H9 (cell line): ENCODE results near the gene PRKX. TPM values are rescaled to one million over a fixed set of nuclear protein-coding genes. Genes with fewer than 3 reads are reported as not detected.

ENCODE experiments used
- DNase-seq: peaks from one replicate; pipeline ENCODE4 v3.0.0-alpha.2; 2017
- H2AFZ ChIP-seq: one replicate; pipeline ENCODE4 v1.6.1; 2013; ENCODE audit warnings: mild to moderate bottlenecking, low read length, control low read depth, moderate library complexity
- H2AK5ac ChIP-seq: 2 replicates; pipeline ENCODE4 v1.6.1; 2013; ENCODE audit warnings: low read length, control low read depth, mixed read lengths; ENCODE audit not compliant: insufficient read length
- H2BK120ac ChIP-seq: one replicate; pipeline ENCODE4 v1.6.1; 2013; ENCODE audit warnings: low read depth, mild to moderate bottlenecking, low read length, control low read depth, inconsistent platforms; ENCODE audit not compliant: poor library complexity, severe bottlenecking
- H2BK12ac ChIP-seq: 2 replicates; pipeline ENCODE4 v1.6.1; 2013; ENCODE audit warnings: low read length, control low read depth, mixed read lengths, low read depth; ENCODE audit not compliant: insufficient read length
- H2BK15ac ChIP-seq: 2 replicates; pipeline ENCODE4 v1.6.1; 2013; ENCODE audit warnings: low read depth, low read length, control low read depth
- H2BK20ac ChIP-seq: one replicate; pipeline ENCODE4 v1.6.1; 2013; ENCODE audit warnings: low read depth, mild to moderate bottlenecking, low read length, control low read depth, inconsistent platforms; ENCODE audit not compliant: poor library complexity, severe bottlenecking
- H2BK5ac ChIP-seq: 2 replicates; pipeline ENCODE4 v1.6.1; 2013; ENCODE audit warnings: low read length, control low read depth, mixed read lengths; ENCODE audit not compliant: insufficient read length
- H3K14ac ChIP-seq: 2 replicates; pipeline ENCODE4 v1.6.1; 2013; ENCODE audit warnings: low read length, control low read depth; ENCODE audit not compliant: insufficient read depth
- H3K18ac ChIP-seq: 2 replicates; pipeline ENCODE4 v1.6.1; 2013; ENCODE audit warnings: low read depth, mild to moderate bottlenecking, mixed read lengths, low read length, control low read depth; ENCODE audit not compliant: insufficient read length
- H3K23ac ChIP-seq: 2 replicates; pipeline ENCODE4 v1.6.1; 2013; ENCODE audit warnings: low read length, control low read depth, mixed read lengths, low read depth; ENCODE audit not compliant: insufficient read length
- H3K23me2 ChIP-seq: 2 replicates; pipeline ENCODE4 v1.6.1; 2013; ENCODE audit warnings: low read depth, mild to moderate bottlenecking, mixed read lengths, low read length, control low read depth; ENCODE audit not compliant: insufficient read length, poor library complexity, severe bottlenecking
- H3K27ac ChIP-seq: 2 replicates; pipeline ENCODE4 v1.5.1; 2013; ENCODE audit warnings: low read length, control low read depth, mixed read lengths, low read depth; ENCODE audit not compliant: insufficient read length
- H3K27me3 ChIP-seq: 2 replicates; pipeline ENCODE4 v1.6.1; 2013; ENCODE audit warnings: low read length, control low read depth, inconsistent platforms; ENCODE audit not compliant: insufficient read depth
- H3K4ac ChIP-seq: 2 replicates; pipeline ENCODE4 v1.6.1; 2013; ENCODE audit warnings: low read depth, mild to moderate bottlenecking, control low read depth, inconsistent platforms, low read length, moderate library complexity
- H3K4me1 ChIP-seq: 2 replicates; pipeline ENCODE4 v1.6.1; 2013; ENCODE audit warnings: low read length, control low read depth, inconsistent platforms; ENCODE audit not compliant: insufficient read depth
- H3K4me2 ChIP-seq: 2 replicates; pipeline ENCODE4 v1.6.1; 2013; ENCODE audit warnings: low read length, control low read depth, mixed read lengths; ENCODE audit not compliant: insufficient read length, insufficient read depth
- H3K56ac ChIP-seq: 2 replicates; pipeline ENCODE4 v1.6.1; 2013; ENCODE audit warnings: low read depth, mild to moderate bottlenecking, mixed read lengths, low read length, control low read depth; ENCODE audit not compliant: insufficient read length
- H3K79me1 ChIP-seq: 2 replicates; pipeline ENCODE4 v1.6.1; 2013; ENCODE audit warnings: low read depth, mild to moderate bottlenecking, moderate library complexity, low read length, control low read depth, inconsistent platforms; ENCODE audit not compliant: insufficient read depth, poor library complexity, severe bottlenecking
- H3K79me2 ChIP-seq: 2 replicates; pipeline ENCODE4 v1.6.1; 2013; ENCODE audit warnings: low read length, control low read depth, inconsistent platforms; ENCODE audit not compliant: insufficient read depth
- H3K9ac ChIP-seq: 2 replicates; pipeline ENCODE4 v1.6.1; 2013; ENCODE audit warnings: low read length, control low read depth, mixed read lengths; ENCODE audit not compliant: insufficient read length; ENCODE audit errors: extremely low read depth
- H3K9me3 ChIP-seq: one replicate; pipeline ENCODE4 v1.6.1; 2013; ENCODE audit warnings: low read depth, low read length, inconsistent platforms; ENCODE audit not compliant: control insufficient read depth
- H3T11ph ChIP-seq: one replicate; pipeline ENCODE4 v1.6.1; 2013; ENCODE audit warnings: mild to moderate bottlenecking, low read length, control low read depth, inconsistent platforms
- H4K20me1 ChIP-seq: one replicate; pipeline ENCODE4 v1.6.1; 2013; ENCODE audit not compliant: control insufficient read depth, insufficient read length, insufficient read depth
- H4K5ac ChIP-seq: 2 replicates; pipeline ENCODE4 v1.6.1; 2013; ENCODE audit warnings: low read depth, mild to moderate bottlenecking, mixed read lengths, low read length, control low read depth; ENCODE audit not compliant: insufficient read length
- H4K8ac ChIP-seq: replicated peaks from 2 replicates; pipeline ENCODE4 v1.6.1; 2013; ENCODE audit warnings: low read length, control low read depth, mixed read lengths, low read depth; ENCODE audit not compliant: insufficient read length
- H4K91ac ChIP-seq: 2 replicates; pipeline ENCODE4 v1.6.1; 2013; ENCODE audit warnings: low read depth, mild to moderate bottlenecking, moderate library complexity, mixed read lengths, low read length, control low read depth; ENCODE audit not compliant: insufficient read length
- H3K27ac Mint-ChIP-seq, 3 experiments: 2 replicates in 2 of 3; 3 replicates in 1 of 3; pipeline ENCODE4 v1.8.0; 2020 to 2021; ENCODE audit warnings: mixed read lengths in 3 of 3, mild to moderate bottlenecking in 1 of 3, moderate library complexity in 1 of 3
- H3K27me3 Mint-ChIP-seq: 2 replicates; pipeline ENCODE4 v1.8.0; 2021; ENCODE audit warnings: low read depth, mild to moderate bottlenecking, moderate library complexity, mixed read lengths
- H3K36me3 Mint-ChIP-seq, 3 experiments: 2 replicates in 2 of 3; 3 replicates in 1 of 3; pipeline ENCODE4 v1.8.0; 2020 to 2021; ENCODE audit warnings: low read depth in 3 of 3, mixed read lengths in 3 of 3; ENCODE audit not compliant: insufficient read depth in 1 of 3
- H3K4me1 Mint-ChIP-seq, 2 experiments: 2 replicates each; pipeline ENCODE4 v1.8.0; 2020; ENCODE audit warnings: mixed read lengths in 2 of 2
- H3K4me3 Mint-ChIP-seq, 2 experiments: 2 replicates in 1 of 2; 3 replicates in 1 of 2; pipeline ENCODE4 v1.8.0; 2020 to 2021; ENCODE audit warnings: mild to moderate bottlenecking in 2 of 2, mixed read lengths in 2 of 2, moderate library complexity in 1 of 2
- H3K9me3 Mint-ChIP-seq, 2 experiments: 2 replicates in 1 of 2; 3 replicates in 1 of 2; pipeline ENCODE4 v1.8.0; 2020; ENCODE audit warnings: mild to moderate bottlenecking in 2 of 2, mixed read lengths in 2 of 2, moderate library complexity in 1 of 2
- WGBS: extraction: QIAGEN DNeasy Blood & Tissue Kit; methylation state at CpG from one replicate; pipeline ENCODE4 v1.1.7; 2013; ENCODE audit warnings: missing lambda C conversion rate, low lambda C conversion rate, mixed read lengths; ENCODE audit not compliant: insufficient read length; ENCODE audit errors: extremely low coverage; 5-methylcytosine and 5-hydroxymethylcytosine counted together
- total RNA-seq: library from RNA; stranded (reverse); gene quantifications from 2 replicates; pipeline ENCODE4 v1.2.1, GENCODE V29; 2021
- TF ChIP-seq, protein P1 (sequence below): fragments of 200-600 bp; sonication (generic); conservative IDR thresholded peaks from 3 replicates; pipeline ENCODE4 v1.8.0; 2021; ENCODE audit warnings: antibody characterized with exemption, mild to moderate bottlenecking

PRKX gene
- total RNA-seq, 1 experiment from 2014 or later = 108 TPM

DNA sequence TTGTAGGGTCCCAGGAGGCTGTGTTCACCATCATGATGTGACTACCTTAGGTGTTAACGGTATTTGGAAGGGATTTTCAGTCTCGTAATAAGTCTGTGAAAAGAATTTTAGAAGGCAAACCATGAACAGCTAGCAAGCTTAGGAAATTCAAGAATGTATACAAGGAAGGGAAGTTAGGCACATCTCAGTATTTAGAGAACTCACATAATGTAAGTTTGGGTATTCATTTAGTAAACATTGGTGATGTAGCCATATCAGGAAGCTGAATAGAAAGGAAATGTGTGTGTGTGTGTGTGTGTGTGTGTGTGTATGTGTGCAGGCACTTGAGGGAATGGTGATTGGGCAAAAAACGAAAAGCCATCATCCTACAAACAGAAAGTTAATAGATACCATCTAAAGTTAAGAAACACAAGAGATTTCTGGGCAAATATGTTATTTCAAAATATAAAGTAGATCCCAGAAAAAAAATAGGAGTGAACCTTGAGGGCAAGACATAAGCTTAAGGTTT is 34.7 kb upstream of the PRKX start:
- no peak overlapping the region for H2BK5ac ChIP-seq
- H3K27ac ChIP-seq = no peak overlapping the region
- H2AFZ ChIP-seq = no peak overlapping the region
- H3K27me3 Mint-ChIP-seq = peaks cover 8% of the 10 kb centered on the region
- no peak overlapping the region for H3K4me3 Mint-ChIP-seq
- H3T11ph ChIP-seq = no peak overlapping the region
- no peaks in the 10 kb centered on the region for H3K79me1 ChIP-seq
- no peak overlapping the region for H2BK20ac ChIP-seq
- no peak overlapping the region for H4K5ac ChIP-seq
- H4K20me1 ChIP-seq = no peaks in the 10 kb centered on the region
- no peak overlapping the region for H3K23ac ChIP-seq
- no peak overlapping the region for H3K9ac ChIP-seq
- DNase-seq = no peak
- no peaks in the 10 kb centered on the region for H3K27me3 ChIP-seq
- H3K23me2 ChIP-seq = no peaks in the 10 kb centered on the region
- no peaks in the 10 kb centered on the region for H3K4me1 ChIP-seq
- TF ChIP-seq, protein P1, sequence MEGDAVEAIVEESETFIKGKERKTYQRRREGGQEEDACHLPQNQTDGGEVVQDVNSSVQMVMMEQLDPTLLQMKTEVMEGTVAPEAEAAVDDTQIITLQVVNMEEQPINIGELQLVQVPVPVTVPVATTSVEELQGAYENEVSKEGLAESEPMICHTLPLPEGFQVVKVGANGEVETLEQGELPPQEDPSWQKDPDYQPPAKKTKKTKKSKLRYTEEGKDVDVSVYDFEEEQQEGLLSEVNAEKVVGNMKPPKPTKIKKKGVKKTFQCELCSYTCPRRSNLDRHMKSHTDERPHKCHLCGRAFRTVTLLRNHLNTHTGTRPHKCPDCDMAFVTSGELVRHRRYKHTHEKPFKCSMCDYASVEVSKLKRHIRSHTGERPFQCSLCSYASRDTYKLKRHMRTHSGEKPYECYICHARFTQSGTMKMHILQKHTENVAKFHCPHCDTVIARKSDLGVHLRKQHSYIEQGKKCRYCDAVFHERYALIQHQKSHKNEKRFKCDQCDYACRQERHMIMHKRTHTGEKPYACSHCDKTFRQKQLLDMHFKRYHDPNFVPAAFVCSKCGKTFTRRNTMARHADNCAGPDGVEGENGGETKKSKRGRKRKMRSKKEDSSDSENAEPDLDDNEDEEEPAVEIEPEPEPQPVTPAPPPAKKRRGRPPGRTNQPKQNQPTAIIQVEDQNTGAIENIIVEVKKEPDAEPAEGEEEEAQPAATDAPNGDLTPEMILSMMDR = no peak
- H3K56ac ChIP-seq = no peak overlapping the region
- no peak overlapping the region for H4K8ac ChIP-seq
- H3K36me3 Mint-ChIP-seq = no peaks in the 10 kb centered on the region
- no CpG with 5 or more reads among the region's 3 CpGs for whole genome bisulfite sequencing
- H3K4me2 ChIP-seq = no peak overlapping the region
- no peak overlapping the region for H2BK120ac ChIP-seq
- H3K18ac ChIP-seq = no peak overlapping the region
- H2BK12ac ChIP-seq = no peak overlapping the region
- H3K4me1 Mint-ChIP-seq = no peaks in the 10 kb centered on the region
- H3K9me3 Mint-ChIP-seq = peaks cover 0 to 5% of the 10 kb centered on the region in 2 experiments; a peak in 2 of 5 replicates
- no peak overlapping the region for H3K27ac Mint-ChIP-seq
- no peak overlapping the region for H3K4ac ChIP-seq
- no peak overlapping the region for H3K14ac ChIP-seq
- no peak overlapping the region for H2BK15ac ChIP-seq
- H2AK5ac ChIP-seq = no peak overlapping the region
- no peaks in the 10 kb centered on the region for H3K9me3 ChIP-seq
- H3K79me2 ChIP-seq = no peaks in the 10 kb centered on the region
- H4K91ac ChIP-seq = no peak overlapping the region
